HCT116 (cell line): Measurements from ENCODE around the gene PTPRO. TPM values are rescaled to one million over a fixed set of nuclear protein-coding genes. Genes with fewer than 3 reads are reported as not detected.
A peak's percentile ranks its signal among the peaks of the same experiment; 100 is the strongest.

Experiments
- ATAC-seq: fragments of 200-7000 bp; cut with Tn5 transposase; 2 replicates; pipeline ENCODE4 v1.9.1; 2020; ENCODE audit warnings: mild to moderate bottlenecking, moderate library complexity
- BruUV-seq: library from RNA; stranded (reverse); fragments of 400-500 nt; replicated peaks from 2 replicates; lab custom pipeline; 2021; lab: Mats Ljungman, UMichigan
- CTCF ChIA-PET: fragments of 300-600 bp; sonication (Branson Sonifier 250); formaldehyde crosslinking; loops from one replicate; lab custom pipeline; 2021; ENCODE audit warnings: antibody characterized with exemption; lab: Charles Lee
- POLR2A ChIA-PET: fragments of 300-600, 350-600 bp; sonication (Branson Sonifier 250); formaldehyde crosslinking; loops from one replicate; lab custom pipeline; 2021; ENCODE audit warnings: antibody characterized with exemption; lab: Charles Lee
- RAD21 ChIA-PET, 2 experiments: fragments of 300-600 bp; sonication (Branson Sonifier 250); formaldehyde crosslinking; loops; one replicate each; lab custom pipeline; 2023; ENCODE audit warnings: low total read pairs in 2 of 2; ENCODE audit not compliant: uncharacterized antibody in 2 of 2, unreplicated experiment in 2 of 2, low non-redundant PET in 1 of 2; lab: Charles Lee
- DNase-seq: peaks from one replicate; pipeline ENCODE4 v3.0.0-alpha.2; 2010; ENCODE audit warnings: low read depth, low spot score
- H2AFZ ChIP-seq: fragments of 200-600 bp; shearing (Covaris generic), sonication (generic); 2 replicates; pipeline ENCODE4 v1.6.1; 2017; ENCODE audit warnings: low read depth, mixed run types, mixed read lengths, antibody characterized with exemption, low read length; ENCODE audit not compliant: poor library complexity, severe bottlenecking
- H3K27ac ChIP-seq: 2 replicates; pipeline ENCODE4 v1.5.1; 2012; ENCODE audit warnings: low read depth, low read length
- H3K27me3 ChIP-seq: fragments of 200-600 bp; sonication (generic); 2 replicates; pipeline ENCODE4 v1.6.1; 2016; ENCODE audit warnings: mixed run types, low read length, mixed read lengths; ENCODE audit not compliant: insufficient read depth
- H3K36me3 ChIP-seq, 2 experiments: fragments of 200-500 bp in 1 of 2; fragments of 200-600 bp in 1 of 2; sonication (Bioruptor generic) in 1 of 2; sonication (generic) in 1 of 2; 2 replicates each; pipeline versions ENCODE4 v1.5.1 to v1.6.1; 2014 to 2016; ENCODE audit warnings: low read length in 2 of 2, inconsistent platforms in 1 of 2, mixed read lengths in 1 of 2, mixed run types in 1 of 2; ENCODE audit not compliant: insufficient read depth in 2 of 2, control insufficient read depth in 1 of 2
- H3K4me1 ChIP-seq, 2 experiments: fragments of 200-600 bp in 1 of 2; sonication (generic) in 1 of 2; 2 replicates each; pipeline versions ENCODE4 v1.5.1 to v1.6.1; 2012 to 2017; ENCODE audit warnings: low read length in 2 of 2, inconsistent platforms in 1 of 2, mild to moderate bottlenecking in 1 of 2, mixed read lengths in 1 of 2, mixed run types in 1 of 2, moderate library complexity in 1 of 2; ENCODE audit not compliant: insufficient read depth in 2 of 2, control insufficient read depth in 1 of 2
- H3K4me2 ChIP-seq: fragments of 200-600 bp; sonication (generic); 2 replicates; pipeline ENCODE4 v1.6.1; 2017; ENCODE audit warnings: mixed run types, low read length, mixed read lengths
- H3K4me3 ChIP-seq, 2 experiments: fragments of 200-600 bp in 1 of 2; sonication (generic) in 1 of 2; replicated peaks in 1 of 2; 2 replicates each; pipeline ENCODE4 v1.5.1; 2011 to 2016; ENCODE audit warnings: low read length in 2 of 2, control low read depth in 1 of 2, low read depth in 1 of 2, mild to moderate bottlenecking in 1 of 2, mixed read lengths in 1 of 2, mixed run types in 1 of 2
- H3K79me2 ChIP-seq: fragments of 200-600 bp; sonication (generic); 2 replicates; pipeline ENCODE4 v1.6.1; 2017; ENCODE audit warnings: mild to moderate bottlenecking, mixed run types, low read length, moderate library complexity, mixed read lengths; ENCODE audit not compliant: insufficient read depth
- H3K9ac ChIP-seq: fragments of 200-600 bp; sonication (generic); 2 replicates; pipeline ENCODE4 v1.6.1; 2016; ENCODE audit warnings: low read length, mixed read lengths
- H3K9me2 ChIP-seq: fragments of 200-600 bp; sonication (generic), shearing (Covaris generic); 2 replicates; pipeline ENCODE4 v1.6.1; 2017; ENCODE audit warnings: mixed run types, mild to moderate bottlenecking, moderate library complexity; ENCODE audit not compliant: insufficient read depth
- H3K9me3 ChIP-seq, 2 experiments: fragments of 200-500 bp in 1 of 2; fragments of 200-600 bp in 1 of 2; sonication (Bioruptor generic) in 1 of 2; sonication (generic) in 1 of 2; 2 replicates each; pipeline ENCODE4 v1.6.1; 2014 to 2017; ENCODE audit warnings: low read length in 2 of 2, mixed read lengths in 2 of 2, inconsistent platforms in 1 of 2, low read depth in 1 of 2, mild to moderate bottlenecking in 1 of 2, mixed run types in 1 of 2, moderate library complexity in 1 of 2; ENCODE audit not compliant: control insufficient read depth in 1 of 2, insufficient read depth in 1 of 2
- H4K20me1 ChIP-seq: fragments of 200-600 bp; sonication (generic), shearing (Covaris generic); 2 replicates; pipeline ENCODE4 v1.6.1; 2017; ENCODE audit warnings: mixed run types, mild to moderate bottlenecking, moderate library complexity; ENCODE audit not compliant: insufficient read depth
- CEBPB ChIP-seq: IDR thresholded peaks from 2 replicates; pipeline ENCODE4 v1.6.1; 2012; ENCODE audit warnings: low read depth
- EGR1 ChIP-seq: IDR thresholded peaks from 2 replicates; pipeline ENCODE4 v1.6.1; 2012; ENCODE audit warnings: low read depth
- EZH2phosphoT487 ChIP-seq: fragments of 200-600 bp; IDR thresholded peaks from 2 replicates; pipeline ENCODE4 v1.6.1; 2018; ENCODE audit warnings: antibody characterized with exemption, borderline replicate concordance
- RAD21 ChIP-seq: IDR thresholded peaks from 2 replicates; pipeline ENCODE4 v1.6.1; 2012; ENCODE audit warnings: low read depth, mild to moderate bottlenecking
- intact Hi-C: fragments of 100-400 bp; cut with micrococcal nuclease; formaldehyde crosslinking; loops from 2 replicates; pipeline ENCODE4 v1.10.0; 2022
- total RNA-seq: library from RNA; stranded (reverse); gene quantifications from one replicate; pipeline ENCODE4 v1.2.1, GENCODE V29; 2021; ENCODE audit not compliant: unreplicated experiment
- TF ChIP-seq, protein P1 (sequence below), 3 experiments: fragments of 200-600 bp in 1 of 3; sonication (generic) in 1 of 3; IDR thresholded peaks in 2 of 3; conservative IDR thresholded peaks in 1 of 3; 2 replicates each; pipeline ENCODE4 v1.5.1; 2012 to 2017; ENCODE audit warnings: low read depth in 2 of 3, low read length in 2 of 3, antibody characterized with exemption in 1 of 3, borderline replicate concordance in 1 of 3, control low read depth in 1 of 3, mild to moderate bottlenecking in 1 of 3, mixed read lengths in 1 of 3, mixed run types in 1 of 3, moderate library complexity in 1 of 3; ENCODE audit not compliant: insufficient read depth in 1 of 3
- TF ChIP-seq, protein P2 (sequence below): IDR thresholded peaks from 2 replicates; pipeline ENCODE4 v1.6.1; 2012; ENCODE audit warnings: low read depth

Gene PTPRO
- total RNA-seq, 1 experiment from 2014 or later, result not detected

DNA sequence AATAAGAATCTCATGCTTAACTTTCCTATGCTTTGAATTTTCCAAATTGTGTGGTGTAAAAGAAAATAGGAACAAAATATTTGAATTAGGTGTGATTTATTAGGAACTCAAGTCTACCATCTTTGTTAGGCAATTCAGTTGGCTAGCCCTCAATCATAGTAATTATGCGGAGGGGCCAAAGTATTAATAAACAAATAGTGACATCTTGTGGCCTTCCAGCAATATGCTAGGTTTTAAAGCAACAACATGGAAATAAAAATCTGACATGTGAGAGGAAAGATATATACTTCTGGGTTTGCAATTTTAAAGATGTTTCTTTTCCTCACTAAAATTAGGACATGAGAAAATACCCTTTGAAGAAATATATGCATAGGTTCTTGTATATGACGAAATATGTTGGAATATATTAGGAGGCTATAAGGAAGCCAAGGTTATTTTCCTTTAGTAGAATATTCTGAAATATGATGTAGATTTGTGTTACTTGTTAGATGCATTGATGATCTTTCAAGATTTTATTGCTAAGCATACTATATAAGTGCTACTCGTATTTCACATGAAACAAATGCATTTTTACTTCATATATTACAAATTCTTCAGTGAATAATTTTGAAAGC lies 200.4 kb downstream of the PTPRO start:
- H3K27me3 ChIP-seq, result peaks cover 7% of the 10 kb centered on the region; the same call in 1 of the 2 replicates
- H3K4me1 ChIP-seq, result no peaks in the 10 kb centered on the region
- no peaks in the 10 kb centered on the region for H3K9me3 ChIP-seq
- no peak overlapping the region for H3K27ac ChIP-seq
- H2AFZ ChIP-seq, result peak overlapping the region; percentile 1
- no peak overlapping the region for H3K9ac ChIP-seq
- intact Hi-C loops, result loop anchor here (1.0 to 10.0 kb wide), 7 partner anchors 246 to 888 kb away; partner anchors contain the start of gene ART4
- no peak overlapping the region for H3K4me3 ChIP-seq
- H3K36me3 ChIP-seq, result no peaks in the 10 kb centered on the region
- H3K4me2 ChIP-seq, result no peak overlapping the region
- no peaks in the 10 kb centered on the region for H4K20me1 ChIP-seq
- RAD21 ChIA-PET, result no interaction called here
- TF ChIP-seq, protein P1, sequence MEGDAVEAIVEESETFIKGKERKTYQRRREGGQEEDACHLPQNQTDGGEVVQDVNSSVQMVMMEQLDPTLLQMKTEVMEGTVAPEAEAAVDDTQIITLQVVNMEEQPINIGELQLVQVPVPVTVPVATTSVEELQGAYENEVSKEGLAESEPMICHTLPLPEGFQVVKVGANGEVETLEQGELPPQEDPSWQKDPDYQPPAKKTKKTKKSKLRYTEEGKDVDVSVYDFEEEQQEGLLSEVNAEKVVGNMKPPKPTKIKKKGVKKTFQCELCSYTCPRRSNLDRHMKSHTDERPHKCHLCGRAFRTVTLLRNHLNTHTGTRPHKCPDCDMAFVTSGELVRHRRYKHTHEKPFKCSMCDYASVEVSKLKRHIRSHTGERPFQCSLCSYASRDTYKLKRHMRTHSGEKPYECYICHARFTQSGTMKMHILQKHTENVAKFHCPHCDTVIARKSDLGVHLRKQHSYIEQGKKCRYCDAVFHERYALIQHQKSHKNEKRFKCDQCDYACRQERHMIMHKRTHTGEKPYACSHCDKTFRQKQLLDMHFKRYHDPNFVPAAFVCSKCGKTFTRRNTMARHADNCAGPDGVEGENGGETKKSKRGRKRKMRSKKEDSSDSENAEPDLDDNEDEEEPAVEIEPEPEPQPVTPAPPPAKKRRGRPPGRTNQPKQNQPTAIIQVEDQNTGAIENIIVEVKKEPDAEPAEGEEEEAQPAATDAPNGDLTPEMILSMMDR (IDR thresholded peaks at IDR 0.05 in 2 of 3, conservative IDR thresholded peaks at IDR 0.05 in 1 of 3; ENCODE audit: borderline replicate concordance in 1 of 3, insufficient read depth in 1 of 3, low read depth in 2 of 3, low read length in 2 of 3), result peak; percentile 54 to 73 (median 71)
- TF ChIP-seq RAD21 (peak; percentile 84), EGR1 (no peak), CEBPB (0 out of 2 replicates have a peak, but pooled peaks have one; percentile 37)
- ATAC-seq (peak; percentile 54), DNase-seq (peak; percentile 36)
- H3K79me2 ChIP-seq, result no peaks in the 10 kb centered on the region
- no TSS peak for BruUV-seq
- CTCF ChIA-PET, result interaction anchor here (0.8 to 1.9 kb wide), 12 partner anchors 8 to 527 kb away, joined by 3 to 18 read pairs (median 4); partner anchors contain the start of gene RERG
- POLR2A ChIA-PET, result no interaction called here
- no peaks in the 10 kb centered on the region for H3K9me2 ChIP-seq

DNA sequence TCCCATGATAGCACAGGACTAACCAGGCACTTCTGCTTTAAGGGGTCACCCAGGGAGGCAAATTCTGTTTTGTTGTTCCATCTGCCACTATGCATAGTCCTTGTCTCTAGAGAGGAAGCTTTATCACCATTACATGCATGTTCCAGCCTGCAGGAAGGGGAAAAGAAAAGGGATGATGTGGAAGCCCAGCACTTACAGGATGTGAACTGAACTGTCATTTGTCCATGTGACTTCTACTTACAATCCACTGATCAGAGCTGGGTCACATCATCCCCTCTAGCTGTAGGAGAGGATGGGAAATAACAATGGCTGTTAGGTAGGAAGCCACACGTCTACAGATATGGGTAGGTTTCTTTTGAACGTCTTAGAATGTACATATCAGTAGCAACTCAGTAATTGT lies 203.1 kb downstream of the PTPRO start:
- Histone ChIP-seq H3K9me3 (no peaks in the 10 kb centered on the region), H3K36me3 (no peaks in the 10 kb centered on the region), H3K27me3 (peaks cover 7% of the 10 kb centered on the region; the same call in 1 of the 2 replicates)
- POLR2A ChIA-PET, result no interaction called here
- intact Hi-C loops, result loop anchor here (10.0 kb wide), 3 partner anchors 681 to 891 kb away; partner anchors contain the start of gene ART4
- DNase-seq, result no peak
- no peak for TF ChIP-seq EZH2phosphoT487
- TF ChIP-seq, protein P2, sequence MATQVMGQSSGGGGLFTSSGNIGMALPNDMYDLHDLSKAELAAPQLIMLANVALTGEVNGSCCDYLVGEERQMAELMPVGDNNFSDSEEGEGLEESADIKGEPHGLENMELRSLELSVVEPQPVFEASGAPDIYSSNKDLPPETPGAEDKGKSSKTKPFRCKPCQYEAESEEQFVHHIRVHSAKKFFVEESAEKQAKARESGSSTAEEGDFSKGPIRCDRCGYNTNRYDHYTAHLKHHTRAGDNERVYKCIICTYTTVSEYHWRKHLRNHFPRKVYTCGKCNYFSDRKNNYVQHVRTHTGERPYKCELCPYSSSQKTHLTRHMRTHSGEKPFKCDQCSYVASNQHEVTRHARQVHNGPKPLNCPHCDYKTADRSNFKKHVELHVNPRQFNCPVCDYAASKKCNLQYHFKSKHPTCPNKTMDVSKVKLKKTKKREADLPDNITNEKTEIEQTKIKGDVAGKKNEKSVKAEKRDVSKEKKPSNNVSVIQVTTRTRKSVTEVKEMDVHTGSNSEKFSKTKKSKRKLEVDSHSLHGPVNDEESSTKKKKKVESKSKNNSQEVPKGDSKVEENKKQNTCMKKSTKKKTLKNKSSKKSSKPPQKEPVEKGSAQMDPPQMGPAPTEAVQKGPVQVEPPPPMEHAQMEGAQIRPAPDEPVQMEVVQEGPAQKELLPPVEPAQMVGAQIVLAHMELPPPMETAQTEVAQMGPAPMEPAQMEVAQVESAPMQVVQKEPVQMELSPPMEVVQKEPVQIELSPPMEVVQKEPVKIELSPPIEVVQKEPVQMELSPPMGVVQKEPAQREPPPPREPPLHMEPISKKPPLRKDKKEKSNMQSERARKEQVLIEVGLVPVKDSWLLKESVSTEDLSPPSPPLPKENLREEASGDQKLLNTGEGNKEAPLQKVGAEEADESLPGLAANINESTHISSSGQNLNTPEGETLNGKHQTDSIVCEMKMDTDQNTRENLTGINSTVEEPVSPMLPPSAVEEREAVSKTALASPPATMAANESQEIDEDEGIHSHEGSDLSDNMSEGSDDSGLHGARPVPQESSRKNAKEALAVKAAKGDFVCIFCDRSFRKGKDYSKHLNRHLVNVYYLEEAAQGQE, result no peak
- TF ChIP-seq, all 23 proteins: peak for 0
- ChIA-PET RAD21 (no interaction called here), CTCF (interaction anchor here (3.7 to 5.2 kb wide), 2 partner anchors 59 to 248 kb away, joined by 19 to 27 read pairs; no protein-coding TSS in a partner anchor)
- no peaks in the 10 kb centered on the region for H3K4me1 ChIP-seq
- no peak for ATAC-seq
- H3K9ac ChIP-seq, result no peak overlapping the region
- H3K27ac ChIP-seq, result no peak overlapping the region
- no peak overlapping the region for H2AFZ ChIP-seq
- no peaks in the 10 kb centered on the region for H3K79me2 ChIP-seq
- no peaks in the 10 kb centered on the region for H3K9me2 ChIP-seq
- H4K20me1 ChIP-seq, result no peaks in the 10 kb centered on the region
- BruUV-seq, result no TSS peak
- no peak overlapping the region for H3K4me2 ChIP-seq
- H3K4me3 ChIP-seq, result no peak overlapping the region
